ENCODE results near the gene HNRNPA3. TPM values are rescaled to one million over a fixed set of nuclear protein-coding genes. Genes with fewer than 3 reads are reported as not detected.

HNRNPA3 gene
- total RNA-seq, 4 donors from 2014 or later: 32.6 to 55.9 (median 47.4) TPM

- no peak for DNase-seq (ENCODE audit: low spot score in 2 of 2)
- TF ChIP-seq CTCF (IDR thresholded peaks at IDR 0.05): no peak
- TF ChIP-seq POLR2A (IDR thresholded peaks at IDR 0.05): no peak
- intact Hi-C loops (cut with DNase I; ENCODE audit: low total_unique reads): no loop called here
- WGBS, 2 donors: 96 to 100% methylated on average over 1 of the region's 1 CpG
- H3K4me3 ChIP-seq (ENCODE audit: low read depth, poor library complexity, severe bottlenecking): no peak overlapping the region
Observed at GRCh38 chr2:177271981-177272666, 59.5 kb downstream of the HNRNPA3 start.

GRCh38 chr2:177272765-177273164 is 60.2 kb downstream of the HNRNPA3 start:
- TF ChIP-seq POLR2A (IDR thresholded peaks at IDR 0.05) (no peak), CTCF (IDR thresholded peaks at IDR 0.05) (no peak)
- H3K4me3 ChIP-seq (ENCODE audit: low read depth, poor library complexity, severe bottlenecking): no peak overlapping the region
- intact Hi-C loops (cut with DNase I; ENCODE audit: low total_unique reads): no loop called here
- DNase-seq (ENCODE audit: low spot score in 2 of 2): no peak
- WGBS, 2 donors: 85 to 91% methylated on average over 2 of the region's 2 CpGs

GRCh38 chr2:177273408-177273807 is 60.8 kb downstream of the HNRNPA3 start:
- DNase-seq (ENCODE audit: low spot score in 2 of 2): no peak
- no peak overlapping the region for H3K4me3 ChIP-seq (ENCODE audit: low read depth, poor library complexity, severe bottlenecking)
- no peak for TF ChIP-seq CTCF (IDR thresholded peaks at IDR 0.05)
- TF ChIP-seq POLR2A (IDR thresholded peaks at IDR 0.05): no peak
- intact Hi-C loops (cut with DNase I; ENCODE audit: low total_unique reads): no loop called here
- WGBS, 2 donors: 37 to 45% methylated on average over 3 of the region's 3 CpGs

Small RNA genes lying within 50 kb of the gene (microRNA-seq; reads per million reads assigned to microRNA genes)
- 0 reads per million in 2 donors for gene MIR3128 (ENCODE audit: borderline number of aligned reads in 1 of 2, borderline replicate concordance in 2 of 2)

Other genes with a start within 250 kb of the HNRNPA3 start
- gene NFE2L2, start 51.9 kb downstream of the HNRNPA3 start, total RNA-seq: 100 to 1,000 TPM; 120 to 156 (median 128) TPM
- gene AGPS, start 180.0 kb downstream of the HNRNPA3 start, total RNA-seq: 10 to 100 TPM; 14.1 to 29.8 (median 21.0) TPM